Astrocyte of the spinal cord (primary cell): ENCODE data around the gene RHCG.

Experiments used
- DNase-seq: peaks from one replicate; pipeline ENCODE4 v3.0.0; 2011; ENCODE audit warnings: low read depth, low spot score
- H3K4me3 ChIP-seq: 2 replicates; pipeline ENCODE4 v1.5.1; 2011; ENCODE audit warnings: low read depth, mild to moderate bottlenecking, low read length, moderate library complexity
- in situ Hi-C: cut with HindIII; loops from 2 replicates; pipeline ENCODE4 v1.10.0; 2017; ENCODE audit warnings: low sequenced_read_pairs
- TF ChIP-seq, protein P1 (sequence below): IDR thresholded peaks from 2 replicates; pipeline ENCODE4 v1.5.1; 2012; ENCODE audit warnings: low read depth, mild to moderate bottlenecking, low read length, inconsistent platforms

RHCG gene

DNA sequence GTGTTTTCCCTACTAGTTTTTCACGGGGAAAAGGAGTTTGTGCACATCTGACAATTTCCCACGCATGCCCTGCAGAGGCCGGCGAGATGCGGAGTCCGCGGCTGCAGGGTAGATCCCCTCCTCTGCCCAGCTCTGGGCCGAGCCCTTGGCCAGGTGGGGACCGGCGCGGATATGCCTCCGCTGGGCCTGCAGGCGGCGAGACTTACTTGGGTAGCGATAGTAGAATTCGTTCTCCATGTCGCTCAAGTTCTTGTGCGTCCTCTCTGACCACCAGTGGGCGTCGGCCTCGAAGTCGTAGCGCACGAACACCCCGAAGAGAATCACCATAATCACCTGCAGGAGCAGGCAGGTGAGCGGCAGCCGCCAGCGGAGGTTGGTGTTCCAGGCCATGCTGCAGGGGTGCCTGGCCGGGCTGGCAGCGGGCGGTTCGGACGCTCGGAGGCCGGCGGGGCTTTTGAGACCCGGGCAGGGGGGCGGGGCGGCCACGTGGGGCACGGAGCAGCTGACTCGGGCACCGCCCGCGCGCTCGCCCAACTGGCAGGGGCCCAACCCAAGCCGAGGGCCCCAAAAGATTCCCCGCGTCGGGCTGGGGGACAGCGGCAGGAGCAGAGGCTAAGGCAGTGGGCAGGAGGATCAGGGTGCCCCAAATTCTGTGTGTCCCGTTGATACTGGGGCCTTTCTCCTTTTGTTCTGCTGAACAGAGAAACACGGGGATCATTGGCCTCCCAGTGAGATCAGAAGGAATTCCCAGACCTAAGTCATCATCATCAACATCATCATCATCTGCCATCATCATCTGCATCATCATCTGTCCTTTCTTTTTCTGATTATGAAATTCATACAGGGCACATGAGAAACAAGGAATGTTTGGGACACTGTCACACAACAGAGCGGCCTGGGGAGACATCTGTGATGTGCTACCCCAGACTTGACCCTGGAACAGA is at the start of gene RHCG:
Gene RHCG, minus strand, starts transcription at position 429 of the 944 bp plus-strand sequence. Its CDS starts 39 bp downstream, at position 390.
- TF ChIP-seq, protein P1, sequence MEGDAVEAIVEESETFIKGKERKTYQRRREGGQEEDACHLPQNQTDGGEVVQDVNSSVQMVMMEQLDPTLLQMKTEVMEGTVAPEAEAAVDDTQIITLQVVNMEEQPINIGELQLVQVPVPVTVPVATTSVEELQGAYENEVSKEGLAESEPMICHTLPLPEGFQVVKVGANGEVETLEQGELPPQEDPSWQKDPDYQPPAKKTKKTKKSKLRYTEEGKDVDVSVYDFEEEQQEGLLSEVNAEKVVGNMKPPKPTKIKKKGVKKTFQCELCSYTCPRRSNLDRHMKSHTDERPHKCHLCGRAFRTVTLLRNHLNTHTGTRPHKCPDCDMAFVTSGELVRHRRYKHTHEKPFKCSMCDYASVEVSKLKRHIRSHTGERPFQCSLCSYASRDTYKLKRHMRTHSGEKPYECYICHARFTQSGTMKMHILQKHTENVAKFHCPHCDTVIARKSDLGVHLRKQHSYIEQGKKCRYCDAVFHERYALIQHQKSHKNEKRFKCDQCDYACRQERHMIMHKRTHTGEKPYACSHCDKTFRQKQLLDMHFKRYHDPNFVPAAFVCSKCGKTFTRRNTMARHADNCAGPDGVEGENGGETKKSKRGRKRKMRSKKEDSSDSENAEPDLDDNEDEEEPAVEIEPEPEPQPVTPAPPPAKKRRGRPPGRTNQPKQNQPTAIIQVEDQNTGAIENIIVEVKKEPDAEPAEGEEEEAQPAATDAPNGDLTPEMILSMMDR = peak; percentile 41
- no peak for DNase-seq
- in situ Hi-C loops = no loop called here
- no peak within 1 kb of the TSS for H3K4me3 ChIP-seq

DNA sequence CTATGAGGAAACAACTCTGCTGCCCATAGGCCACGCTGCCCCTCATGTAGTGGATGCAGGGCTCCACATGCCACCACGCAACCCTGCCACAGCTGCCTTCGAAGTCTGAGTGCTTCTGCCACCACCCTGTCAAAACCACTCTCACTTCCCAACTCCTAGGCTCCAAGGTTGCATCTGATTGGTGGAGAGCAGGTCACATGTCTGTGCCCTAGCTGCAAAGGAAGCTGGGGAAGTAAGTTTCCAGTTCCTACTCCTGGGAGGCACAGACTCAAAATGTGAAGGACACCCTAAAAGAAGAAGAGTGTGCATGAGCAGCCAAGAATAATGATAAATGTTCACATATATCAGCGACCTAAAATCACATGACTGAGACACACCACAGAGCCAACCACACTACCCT is 47.0 kb upstream of the RHCG start:
- in situ Hi-C loops = no loop called here
- H3K4me3 ChIP-seq = no peak overlapping the region
- TF ChIP-seq, protein P1 = no peak
- DNase-seq = no peak

DNA sequence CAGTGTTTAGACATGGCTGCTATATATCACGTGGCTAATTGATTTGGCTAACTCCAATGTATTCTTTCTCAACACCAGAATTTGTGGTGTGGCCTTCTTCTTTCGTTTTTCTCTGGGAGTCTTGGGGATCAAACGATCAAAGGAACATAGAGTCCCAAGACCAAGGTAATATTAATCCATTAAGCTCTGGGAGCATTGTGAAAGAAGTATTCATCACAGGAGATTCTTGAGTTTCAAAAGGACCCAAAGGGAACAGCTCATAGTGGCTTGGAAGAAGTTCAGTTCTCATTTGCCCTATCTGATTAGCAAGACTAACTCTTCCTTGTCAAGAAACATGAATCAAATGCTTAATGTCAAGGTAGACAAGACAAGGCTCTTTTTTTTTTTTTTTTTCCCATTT is 46.0 kb upstream of the RHCG start:
- in situ Hi-C loops = no loop called here
- no peak for DNase-seq
- H3K4me3 ChIP-seq = no peak overlapping the region
- TF ChIP-seq, protein P1 = no peak

DNA sequence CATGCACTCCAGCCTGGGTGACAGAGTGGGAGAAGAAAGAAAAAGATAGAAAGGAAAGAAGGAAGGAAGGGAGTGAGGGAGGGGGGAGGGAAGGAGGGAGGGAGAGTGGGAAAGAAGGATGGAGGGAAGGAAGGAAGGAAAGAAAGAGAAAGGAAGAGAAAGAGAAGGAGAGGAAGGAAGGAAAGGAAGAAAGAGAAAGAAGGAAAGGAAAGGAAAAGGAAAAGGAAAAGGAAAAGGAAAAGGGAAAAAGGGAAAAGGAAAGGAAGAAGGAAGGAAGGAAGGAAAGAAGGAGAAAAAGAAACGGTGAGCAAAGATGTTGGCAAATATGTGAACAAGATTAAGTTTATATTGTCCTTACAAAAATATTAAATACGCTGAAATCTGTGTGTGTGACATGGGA is 42.6 kb upstream of the RHCG start:
- in situ Hi-C loops = no loop called here
- H3K4me3 ChIP-seq = no peak overlapping the region
- TF ChIP-seq, protein P1 = no peak
- DNase-seq = no peak

DNA sequence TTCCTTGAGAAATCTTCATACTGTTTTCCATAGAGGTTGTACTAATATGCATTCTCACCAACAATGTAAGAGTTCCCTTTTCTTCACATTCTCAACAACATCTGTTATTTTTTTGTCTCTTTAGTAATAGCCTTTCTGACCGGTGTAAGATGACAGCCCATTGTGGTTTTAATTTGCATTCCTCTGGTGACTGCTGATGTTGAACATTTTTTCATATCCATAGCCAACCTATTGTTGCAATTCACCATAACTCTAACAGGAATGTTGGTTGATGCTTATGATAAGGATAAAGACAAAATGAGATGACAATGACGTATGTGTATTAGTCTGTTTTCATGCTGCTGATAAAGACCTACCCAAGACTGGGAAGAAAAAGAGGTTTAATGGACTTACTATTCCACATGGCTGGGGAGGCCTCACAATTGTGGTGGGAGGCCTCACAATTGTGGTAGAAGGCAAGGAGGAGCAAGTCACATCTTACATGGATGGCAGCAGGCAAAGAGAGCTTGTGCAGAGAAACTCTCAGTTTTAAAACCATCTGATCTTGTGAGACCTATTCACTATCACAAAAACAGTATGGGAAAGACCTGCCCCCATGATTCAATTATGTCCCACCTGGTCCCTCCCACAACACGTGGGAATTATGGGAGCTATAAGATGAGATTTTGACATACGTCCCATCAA is 37.6 kb upstream of the RHCG start:
- TF ChIP-seq, protein P1 = no peak
- in situ Hi-C loops = no loop called here
- DNase-seq = no peak
- no peak overlapping the region for H3K4me3 ChIP-seq

DNA sequence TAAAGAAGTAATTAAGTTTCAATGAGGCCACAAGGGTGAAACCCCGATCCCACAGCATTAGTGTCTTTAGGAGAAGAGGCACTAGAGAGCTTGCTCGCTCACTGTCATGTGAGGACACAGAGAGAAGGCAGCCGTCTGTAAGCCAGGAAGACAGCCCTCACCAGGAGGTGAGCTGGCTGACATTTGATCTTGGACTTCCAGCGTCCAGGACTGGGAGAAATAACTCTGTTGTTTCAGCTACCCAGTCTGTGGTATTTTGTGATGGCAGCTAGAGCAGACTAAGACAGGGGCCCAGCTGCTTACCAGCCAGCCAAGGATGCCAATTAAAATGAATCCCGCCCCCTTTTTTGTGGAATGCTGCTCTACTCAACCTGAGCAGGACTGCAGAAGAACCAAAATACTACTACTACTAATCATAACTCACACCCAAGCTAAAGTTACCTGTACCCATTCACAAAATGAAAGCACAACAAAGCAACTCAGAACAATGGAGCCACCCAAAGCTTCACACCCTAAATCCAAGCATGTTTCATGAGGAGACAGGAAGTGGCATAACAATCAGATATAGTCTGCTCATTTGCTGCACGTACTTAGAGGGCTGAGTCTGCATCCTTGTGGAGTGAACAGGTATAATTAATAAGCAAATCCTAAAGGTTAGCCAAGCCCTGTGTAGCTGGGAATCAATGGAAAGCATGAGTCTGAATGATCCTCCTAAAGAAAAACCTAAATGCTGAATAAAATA is 35.6 kb upstream of the RHCG start:
- in situ Hi-C loops = no loop called here
- TF ChIP-seq, protein P1 = no peak
- no peak overlapping the region for H3K4me3 ChIP-seq
- no peak for DNase-seq
